ENCODE data around the gene IL24.

The IL24 gene

DNA sequence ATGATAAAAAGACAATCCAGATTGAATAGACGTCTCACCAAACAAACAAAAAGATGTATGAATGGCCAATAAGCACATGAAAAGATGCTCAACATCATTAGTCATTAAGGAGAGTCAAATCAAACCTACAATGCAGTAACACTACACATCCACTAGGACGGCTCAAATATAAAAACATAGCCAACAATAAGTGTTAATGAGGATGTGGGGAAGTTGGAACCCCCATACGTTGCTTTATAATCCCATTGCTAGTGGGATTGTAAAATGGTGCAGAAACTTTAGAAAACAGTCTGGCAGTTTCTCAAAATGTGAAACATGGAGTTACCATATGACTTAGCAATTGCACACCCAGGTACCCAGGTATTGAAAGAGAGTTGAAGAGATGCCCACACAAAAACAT is 14.7 kb upstream of the IL24 start:
- DNase-seq = no peak

DNA sequence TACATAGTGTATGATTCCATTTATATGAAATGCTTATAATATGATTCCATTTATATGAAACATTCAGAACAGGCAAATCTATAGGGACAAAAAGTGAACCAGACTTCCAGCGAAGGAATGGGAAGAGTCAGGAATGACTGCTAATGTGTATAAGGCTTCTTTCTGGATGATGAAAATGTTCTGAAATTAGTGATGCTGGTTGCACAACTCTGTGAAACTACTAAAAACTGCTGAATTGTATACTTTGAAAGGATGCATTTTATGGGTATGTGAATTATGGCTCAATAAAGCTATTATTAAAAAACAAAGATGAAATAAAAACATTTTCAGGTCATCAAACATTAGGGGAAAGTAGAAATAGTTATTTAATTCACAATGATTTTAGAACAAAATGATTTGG is 14.1 kb upstream of the IL24 start:
- no peak for DNase-seq

DNA sequence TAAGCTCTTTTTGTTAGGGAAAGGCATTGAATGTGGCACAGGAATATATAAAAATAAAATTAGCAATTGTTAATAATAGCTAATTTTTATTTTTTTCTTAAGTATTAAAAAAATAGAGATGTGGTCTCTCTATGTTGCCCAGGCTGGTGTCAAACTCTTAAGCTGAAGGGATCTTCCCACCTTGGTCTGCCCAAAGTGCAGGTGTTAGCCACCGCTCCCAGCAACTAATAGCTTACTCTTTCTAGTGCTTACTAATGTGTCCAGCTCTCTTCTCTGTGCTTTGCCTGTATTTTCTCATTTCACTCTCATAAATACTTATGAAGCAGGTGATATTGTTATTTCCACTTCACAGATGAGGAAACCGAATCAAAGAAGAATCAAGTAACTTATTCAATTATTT is 13.4 kb upstream of the IL24 start:
- no peak for DNase-seq

DNA sequence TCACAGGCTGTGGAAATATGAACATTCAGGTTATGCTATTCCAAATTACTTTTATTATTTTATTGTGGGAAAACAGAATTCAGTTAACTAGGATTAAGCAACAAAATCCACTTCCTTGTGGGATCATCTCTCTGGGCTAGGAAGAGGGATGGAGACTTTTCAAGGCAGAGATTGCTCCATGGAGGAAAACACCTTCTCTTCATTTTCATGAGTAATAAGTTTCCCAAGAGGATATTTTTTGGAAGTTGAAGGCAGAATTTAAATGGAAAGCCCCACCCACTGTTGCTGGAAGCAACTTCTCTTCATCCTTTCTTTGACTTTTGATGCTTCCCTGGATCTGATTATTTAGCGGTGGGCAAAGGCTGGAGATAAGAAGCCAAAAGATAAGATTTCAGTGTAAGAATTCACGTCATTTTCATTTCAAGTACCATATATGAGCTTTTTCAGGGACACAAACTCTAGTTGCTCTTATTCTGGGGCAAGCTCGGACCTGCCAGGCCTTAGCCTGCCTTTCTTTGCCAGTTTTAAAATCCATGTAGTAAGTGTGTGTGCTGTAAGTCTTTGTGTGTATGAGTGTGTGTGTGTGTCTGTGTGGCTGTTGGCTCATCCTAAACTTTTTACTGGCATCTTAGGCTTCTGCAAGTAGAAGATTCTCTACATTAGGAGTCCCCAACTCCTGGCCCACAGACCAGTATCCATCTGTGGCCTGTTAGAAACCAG is 11.7 kb upstream of the IL24 start:
- DNase-seq = no peak

DNA sequence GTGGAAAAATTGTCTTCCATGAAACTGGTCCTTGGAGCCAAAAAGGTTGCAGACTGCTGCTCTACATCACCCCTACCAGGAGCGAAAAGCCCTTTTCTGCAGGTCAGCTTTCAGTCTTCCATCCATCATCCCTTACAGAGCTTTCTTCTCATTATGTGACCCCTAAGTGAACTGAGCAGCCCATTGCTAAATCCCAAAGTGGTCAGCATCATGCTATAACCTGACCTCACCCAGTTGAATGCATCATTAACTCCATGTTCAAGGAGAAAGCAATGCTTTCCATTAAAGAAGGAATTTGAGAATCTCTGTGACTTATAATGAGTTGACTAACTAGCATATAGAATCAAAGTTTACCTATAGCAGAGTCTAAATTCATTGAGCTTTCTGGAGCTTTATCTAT is 10.4 kb upstream of the IL24 start:
- DNase-seq = no peak

DNA sequence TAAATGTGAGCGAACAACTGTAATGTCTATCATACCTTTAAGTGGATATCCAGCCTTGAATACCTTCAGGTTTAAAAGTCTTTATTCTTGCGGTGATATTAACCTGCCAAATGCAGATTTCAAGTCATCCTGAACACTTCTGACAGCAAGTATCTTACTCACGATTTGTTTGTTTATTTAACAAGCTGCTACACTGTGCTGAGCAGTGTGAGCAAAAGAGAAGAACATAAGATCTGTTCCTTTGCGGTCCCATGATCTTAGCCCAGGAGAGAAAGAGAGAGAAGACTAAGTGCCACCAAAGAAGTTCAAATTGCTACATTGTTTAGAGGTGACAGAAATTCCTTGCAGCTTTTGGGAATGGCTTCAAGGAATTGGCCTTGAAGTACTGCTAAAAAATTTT is 9.5 kb upstream of the IL24 start:
- DNase-seq = no peak

DNA sequence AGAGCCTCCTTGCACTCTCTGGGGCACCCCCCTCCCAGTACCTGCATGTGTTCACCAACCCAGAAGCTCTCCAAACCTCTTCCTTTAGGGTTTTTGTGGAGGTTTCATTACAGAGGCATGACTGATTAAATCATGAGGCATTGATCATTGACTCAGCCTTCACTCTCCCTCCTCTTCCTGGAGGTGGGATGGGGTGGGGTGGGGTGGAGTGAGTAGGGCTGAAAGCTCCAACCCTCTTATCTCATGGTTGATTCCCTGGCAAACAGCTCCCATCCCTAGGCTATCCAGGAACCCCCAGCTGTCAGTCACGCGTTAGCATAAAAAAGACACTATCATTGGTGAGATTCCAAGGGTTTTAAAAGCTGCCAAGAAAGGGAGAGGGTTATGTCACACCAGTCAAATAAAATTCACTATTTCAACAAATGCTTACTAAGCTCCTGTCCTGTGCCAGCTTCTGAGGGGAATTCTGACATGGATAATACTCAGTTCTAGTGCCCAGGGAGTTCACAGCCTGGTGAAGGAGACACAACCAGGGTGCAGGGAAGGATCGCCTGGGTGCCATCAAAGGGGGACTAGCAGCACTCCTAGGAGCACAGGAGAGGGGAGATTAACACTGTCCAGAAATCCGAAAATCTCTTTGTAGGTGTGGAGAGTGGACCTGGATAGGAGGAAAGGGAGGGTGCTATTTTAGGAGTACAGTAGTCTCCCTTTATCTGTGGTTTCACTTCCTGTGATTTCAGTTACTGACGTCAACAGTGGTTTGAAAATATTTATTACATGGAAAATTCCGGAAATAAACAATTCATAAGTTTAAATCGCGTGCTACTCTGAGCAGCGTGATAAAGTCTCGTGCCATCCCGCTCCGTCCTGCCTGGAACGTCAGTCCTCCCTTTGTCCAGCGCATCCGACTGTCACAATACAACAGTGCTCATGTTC is 6.8 kb upstream of the IL24 start:
- no peak for DNase-seq

DNA sequence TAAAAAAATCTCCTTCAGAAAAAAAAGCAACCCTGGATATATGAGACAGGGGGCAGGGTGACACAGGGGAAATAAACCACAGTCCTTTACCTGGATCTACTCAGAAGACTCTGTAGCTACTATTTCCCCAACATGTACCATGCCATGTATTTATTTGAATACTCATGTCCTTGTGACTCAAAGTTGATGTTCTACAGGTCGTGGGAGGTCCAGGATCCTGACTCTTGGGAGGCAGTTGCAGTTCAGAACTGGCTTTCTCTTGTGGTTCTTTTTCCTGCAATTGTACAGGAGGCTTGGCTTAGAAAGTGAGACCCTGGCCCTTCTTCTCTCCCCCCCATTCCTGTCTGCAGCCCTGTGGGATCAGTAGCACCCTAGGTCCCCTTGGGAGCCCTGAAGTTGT is 5.8 kb upstream of the IL24 start:
- no peak for DNase-seq

DNA sequence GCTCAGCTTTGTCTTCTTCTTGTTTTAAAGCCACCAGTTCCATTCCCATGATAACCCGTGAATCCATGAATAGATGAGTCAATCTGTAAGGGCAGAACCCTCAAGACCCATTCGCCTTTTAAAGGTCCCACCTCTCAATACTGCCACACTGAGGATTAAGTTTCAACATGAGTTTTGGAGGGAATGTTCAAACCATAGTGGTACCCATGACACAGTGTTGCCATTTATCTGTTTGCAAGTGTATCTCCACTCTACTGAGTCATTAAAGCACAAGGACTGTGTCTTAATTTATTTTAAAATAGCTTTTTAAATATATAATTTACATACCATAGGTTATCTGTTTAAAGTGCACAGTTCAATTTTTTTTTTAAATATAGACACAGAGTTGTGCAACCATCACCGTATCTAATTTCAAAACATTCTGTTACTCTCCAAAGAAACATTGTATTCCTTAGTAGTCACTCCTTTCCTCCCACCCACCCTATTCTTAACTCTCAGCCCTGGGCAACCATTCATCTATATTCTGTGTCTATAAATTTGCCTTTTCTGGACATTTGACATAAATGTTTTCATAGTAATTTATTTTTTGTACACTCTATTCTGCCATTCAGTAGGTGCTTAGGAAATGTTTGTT is 4.8 kb upstream of the IL24 start:
- no peak for DNase-seq

DNA sequence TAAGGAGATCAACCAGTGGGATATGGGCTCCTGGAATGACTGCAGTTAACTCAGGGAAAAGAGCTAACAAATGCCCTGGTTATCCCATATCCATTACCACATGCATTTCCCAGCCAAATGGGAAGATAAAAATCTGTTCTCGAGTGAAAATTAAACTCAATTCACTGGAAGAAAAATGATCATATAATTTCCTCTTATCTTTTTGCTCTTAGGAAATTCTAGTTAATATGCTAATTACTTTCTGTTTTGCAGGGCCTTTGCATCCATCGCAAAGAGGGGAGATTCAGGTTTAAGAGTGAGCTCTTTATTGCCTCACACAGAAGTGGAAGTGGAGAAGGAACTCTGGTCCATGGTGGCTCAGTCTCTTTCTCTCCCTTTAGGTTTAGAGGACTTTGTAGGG is 3.9 kb upstream of the IL24 start:
- no peak for DNase-seq

DNA sequence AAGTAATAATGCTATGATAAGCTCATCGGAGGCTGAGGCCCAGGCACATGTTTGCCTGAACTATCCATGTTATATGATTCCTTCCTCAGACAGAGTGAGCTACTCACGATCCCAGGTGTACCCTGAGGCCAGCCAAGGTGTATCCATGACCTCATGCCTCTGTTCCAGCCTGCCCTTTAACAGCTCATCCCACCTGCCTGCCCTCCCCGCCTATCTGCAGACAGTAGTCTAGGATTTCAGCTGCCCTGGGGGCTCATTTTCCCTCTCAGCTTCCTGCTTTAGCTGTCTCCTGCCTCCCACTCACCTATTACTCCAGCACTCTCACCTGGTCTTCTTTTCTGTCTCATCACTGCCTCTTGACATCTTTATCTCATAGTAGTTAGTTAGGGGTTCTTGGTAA is 1.9 kb upstream of the IL24 start:
- DNase-seq = no peak

DNA sequence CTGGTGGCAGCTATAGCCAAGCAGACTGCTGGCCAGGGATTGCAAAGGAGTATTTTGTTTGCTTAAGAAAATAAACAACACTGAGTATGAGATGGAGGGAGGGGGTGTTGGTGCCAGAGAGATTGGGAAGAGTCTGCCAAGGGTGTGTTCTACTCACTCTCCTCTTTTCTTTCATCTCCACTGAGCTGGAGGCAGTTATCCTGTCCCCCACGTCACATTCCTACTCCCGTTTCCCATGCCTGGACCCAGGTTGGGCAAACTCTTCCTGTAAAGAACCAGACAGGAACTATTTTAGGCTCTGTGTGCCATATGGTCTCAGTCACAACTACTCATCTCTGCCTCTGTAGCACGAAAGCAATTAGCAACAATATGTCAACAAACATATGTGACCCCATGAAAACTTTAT is 1.4 kb upstream of the IL24 start:
- no peak for DNase-seq

DNA sequence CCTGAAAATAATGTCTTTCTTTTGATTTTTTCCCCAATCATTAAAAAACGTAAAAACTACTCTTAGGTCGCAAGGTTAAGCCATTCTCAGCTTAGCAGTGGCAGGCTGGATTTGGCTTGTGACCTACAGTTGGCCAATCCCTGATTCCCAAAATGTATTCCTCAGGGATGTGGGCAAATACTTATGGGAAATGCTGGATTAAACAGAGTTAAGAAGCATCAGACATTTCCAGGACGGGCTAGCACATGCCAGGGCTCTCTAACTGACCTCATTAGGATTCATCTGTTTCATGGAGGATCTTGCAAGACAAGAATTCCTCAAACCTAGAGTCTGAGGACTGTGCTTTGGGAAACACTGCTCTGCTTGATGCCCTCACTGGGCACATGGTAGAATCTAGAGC is 982 bp upstream of the IL24 start:
- DNase-seq = no peak

DNA sequence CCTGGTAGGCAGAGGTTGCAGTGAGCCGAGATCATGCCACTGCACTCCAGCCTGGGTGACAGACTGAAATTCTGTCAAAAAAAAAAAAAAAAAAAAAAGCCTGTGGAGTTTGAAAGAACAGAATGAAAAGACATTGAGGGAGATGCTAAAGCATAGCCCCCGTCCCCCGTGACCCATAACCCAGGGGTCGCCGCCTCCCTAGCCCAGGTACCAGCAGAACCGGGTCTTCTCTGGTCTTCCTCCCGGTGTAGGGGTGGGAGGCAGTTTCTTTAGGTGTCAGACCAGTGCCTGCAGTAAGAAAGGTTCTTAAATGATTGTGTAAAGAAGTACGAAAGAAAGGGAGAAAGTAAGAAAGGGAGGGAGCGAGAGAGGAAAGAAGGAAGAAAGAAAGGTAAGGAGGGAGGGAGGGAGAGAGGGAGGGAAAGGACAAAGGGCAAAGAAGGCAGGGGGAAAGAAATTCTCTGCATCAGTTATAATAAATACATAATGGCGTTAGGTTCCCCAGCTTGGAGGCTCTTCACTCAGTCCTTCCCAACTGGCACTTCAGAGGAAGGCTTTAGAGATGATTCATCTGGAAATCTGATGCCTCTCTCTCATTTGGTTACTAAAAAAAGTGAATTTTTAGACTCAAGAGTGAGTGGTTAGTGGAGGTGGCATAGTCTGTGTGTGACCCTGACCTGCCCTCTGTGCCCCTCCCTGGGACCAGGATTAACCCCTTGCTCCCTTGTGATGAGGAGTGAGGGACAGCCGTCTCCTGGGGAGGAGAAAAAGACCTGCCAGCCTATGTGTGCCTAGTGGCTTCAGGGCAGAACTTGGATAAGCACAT is 1.1 kb downstream of the IL24 start:
- DNase-seq = no peak

DNA sequence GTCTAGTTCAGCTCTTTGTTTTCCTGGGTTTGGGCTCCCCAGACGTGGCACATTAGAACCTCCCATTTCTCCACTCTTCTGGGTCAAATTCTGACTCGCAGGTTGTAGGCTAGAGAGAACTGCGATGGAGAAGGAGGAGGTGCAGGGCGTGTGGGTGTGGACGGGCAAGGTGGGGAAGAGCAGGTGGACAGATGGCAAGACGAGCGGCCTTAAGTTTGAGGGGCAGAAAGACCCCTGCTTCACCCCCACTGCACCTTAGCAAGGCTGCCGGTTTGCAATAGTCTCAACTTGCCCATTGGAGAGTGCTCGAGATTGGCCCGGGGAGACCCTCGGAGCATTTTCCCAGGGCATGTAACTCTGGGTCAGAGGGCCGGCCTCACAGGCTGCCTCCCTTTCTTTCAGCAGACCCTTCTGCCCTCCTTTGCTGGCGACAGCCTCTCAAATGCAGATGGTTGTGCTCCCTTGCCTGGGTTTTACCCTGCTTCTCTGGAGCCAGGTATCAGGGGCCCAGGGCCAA is 1.7 kb downstream of the IL24 start:
- DNase-seq = no peak

DNA sequence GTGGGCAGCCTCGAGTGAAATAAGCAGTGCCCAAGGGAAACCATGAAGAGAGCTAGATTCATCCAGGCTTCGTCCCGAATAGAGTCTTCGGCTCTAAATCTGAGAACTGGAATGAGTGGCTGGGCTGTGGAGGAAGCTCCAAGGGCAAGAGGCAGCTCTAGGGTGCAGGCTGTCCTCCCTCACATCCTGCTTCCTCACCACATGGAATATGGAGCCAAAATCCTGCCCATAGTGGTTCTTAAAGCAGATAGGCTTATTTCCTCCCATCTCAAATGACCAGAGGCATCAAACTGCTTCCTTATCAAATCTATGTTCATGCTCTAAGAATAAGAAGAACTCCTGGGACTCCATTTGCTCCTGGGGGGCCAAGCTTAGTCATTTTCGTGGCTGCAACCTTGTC is 2.5 kb downstream of the IL24 start:
- no peak for DNase-seq

DNA sequence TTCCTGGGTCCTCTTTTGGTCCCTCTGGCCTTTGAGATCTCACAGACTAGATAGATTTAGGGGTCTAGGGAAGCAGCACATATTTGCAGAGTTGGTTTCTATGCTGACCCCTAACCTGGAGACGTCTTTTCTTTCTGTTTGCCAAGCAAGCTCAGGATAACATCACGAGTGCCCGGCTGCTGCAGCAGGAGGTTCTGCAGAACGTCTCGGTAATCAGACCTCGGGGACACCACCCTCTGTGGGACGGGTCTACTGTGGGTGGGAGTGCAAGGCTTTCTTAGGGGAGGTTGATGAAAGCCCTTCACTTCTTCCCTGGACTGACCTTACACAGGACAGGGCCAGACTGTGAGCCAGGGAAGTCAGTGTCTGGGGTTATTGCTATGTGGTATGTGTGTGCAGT is 2.9 kb downstream of the IL24 start:
- no peak for DNase-seq

DNA sequence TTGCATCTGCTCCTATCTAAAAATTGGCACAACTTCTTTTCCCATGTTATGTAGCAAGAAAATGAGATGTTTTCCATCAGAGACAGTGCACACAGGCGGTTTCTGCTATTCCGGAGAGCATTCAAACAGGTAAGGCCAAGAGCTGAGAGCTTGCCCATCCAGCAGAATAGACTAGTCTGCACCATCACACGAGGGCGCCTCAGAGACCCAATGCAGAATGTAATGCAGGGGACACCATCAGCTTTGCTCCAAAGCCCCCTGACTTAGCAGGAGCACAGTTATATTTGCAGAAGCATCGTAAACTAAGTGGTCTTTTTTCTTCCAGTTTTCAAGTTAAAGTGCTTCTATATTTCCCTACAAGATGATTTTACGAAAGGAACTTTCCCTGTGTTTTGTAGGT is 4.7 kb downstream of the IL24 start:
- no peak for DNase-seq

DNA sequence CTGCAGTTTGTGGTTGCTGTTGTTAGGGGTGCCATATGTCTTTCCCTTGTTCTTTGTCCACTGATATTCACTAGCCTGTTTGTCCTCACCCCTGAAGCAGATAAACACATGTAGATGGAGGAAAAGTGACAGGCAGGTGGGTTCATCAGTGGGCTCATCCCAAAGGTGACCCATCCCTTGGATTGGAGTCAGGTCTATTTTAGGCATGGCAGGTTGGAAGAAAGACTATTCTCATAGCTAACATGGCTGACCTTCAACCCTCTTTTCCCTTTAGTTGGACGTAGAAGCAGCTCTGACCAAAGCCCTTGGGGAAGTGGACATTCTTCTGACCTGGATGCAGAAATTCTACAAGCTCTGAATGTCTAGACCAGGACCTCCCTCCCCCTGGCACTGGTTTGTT is 5.5 kb downstream of the IL24 start:
- DNase-seq = no peak

DNA sequence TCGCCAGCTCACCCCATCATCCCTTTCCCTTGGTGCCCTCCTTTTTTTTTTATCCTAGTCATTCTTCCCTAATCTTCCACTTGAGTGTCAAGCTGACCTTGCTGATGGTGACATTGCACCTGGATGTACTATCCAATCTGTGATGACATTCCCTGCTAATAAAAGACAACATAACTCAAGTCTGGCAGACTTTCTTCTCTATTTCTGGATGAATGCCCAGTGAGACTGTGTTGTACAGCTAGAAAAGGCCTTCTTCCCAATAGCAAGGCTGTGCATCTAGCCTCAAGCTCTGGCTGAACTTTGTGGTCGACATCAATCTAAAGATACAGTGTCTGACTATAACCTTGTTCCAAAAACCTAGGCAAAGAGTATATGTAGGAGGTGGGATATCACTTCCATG is 6.4 kb downstream of the IL24 start:
- no peak for DNase-seq

DNA sequence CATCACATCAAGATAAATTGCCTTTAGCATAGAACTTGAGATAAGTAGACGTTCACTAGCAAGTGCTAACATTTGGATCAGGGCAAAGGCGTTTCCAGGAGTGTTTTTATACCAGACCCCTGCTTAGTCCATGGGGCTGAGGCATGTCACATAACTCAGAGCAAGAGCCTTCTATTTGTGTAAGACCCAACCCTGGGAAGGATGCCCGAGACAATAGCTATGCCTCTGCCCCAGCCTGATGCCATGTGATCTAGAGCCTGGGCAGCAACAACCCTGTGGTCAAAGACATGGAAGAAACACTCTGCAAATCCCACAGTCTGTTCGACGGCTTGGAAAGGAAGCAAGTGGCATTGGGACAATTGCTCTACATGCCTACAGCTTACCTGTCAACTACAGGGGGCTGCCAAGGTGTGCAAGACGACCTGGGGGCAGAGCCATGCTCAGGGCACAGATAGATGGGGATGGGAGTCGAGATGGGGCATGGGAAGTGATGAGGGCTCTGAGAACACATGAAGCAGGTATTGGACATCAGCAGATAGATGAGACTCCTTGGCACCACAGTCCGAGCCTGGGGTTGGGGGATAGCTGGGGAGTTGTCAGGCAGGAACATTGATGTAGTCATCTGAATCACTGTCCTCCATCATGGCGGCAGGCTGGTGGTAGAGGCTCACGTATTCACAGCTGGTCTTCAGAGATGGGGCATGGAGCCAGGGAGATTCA is 7.3 kb downstream of the IL24 start:
- DNase-seq = no peak
